NCI-H2107 (cell line): ENCODE data around the gene SCARF1.

Source experiments
- DNase-seq: peaks from one replicate; lab custom pipeline; 2025; lab: John Stamatoyannopoulos, UW

The SCARF1 gene

DNA sequence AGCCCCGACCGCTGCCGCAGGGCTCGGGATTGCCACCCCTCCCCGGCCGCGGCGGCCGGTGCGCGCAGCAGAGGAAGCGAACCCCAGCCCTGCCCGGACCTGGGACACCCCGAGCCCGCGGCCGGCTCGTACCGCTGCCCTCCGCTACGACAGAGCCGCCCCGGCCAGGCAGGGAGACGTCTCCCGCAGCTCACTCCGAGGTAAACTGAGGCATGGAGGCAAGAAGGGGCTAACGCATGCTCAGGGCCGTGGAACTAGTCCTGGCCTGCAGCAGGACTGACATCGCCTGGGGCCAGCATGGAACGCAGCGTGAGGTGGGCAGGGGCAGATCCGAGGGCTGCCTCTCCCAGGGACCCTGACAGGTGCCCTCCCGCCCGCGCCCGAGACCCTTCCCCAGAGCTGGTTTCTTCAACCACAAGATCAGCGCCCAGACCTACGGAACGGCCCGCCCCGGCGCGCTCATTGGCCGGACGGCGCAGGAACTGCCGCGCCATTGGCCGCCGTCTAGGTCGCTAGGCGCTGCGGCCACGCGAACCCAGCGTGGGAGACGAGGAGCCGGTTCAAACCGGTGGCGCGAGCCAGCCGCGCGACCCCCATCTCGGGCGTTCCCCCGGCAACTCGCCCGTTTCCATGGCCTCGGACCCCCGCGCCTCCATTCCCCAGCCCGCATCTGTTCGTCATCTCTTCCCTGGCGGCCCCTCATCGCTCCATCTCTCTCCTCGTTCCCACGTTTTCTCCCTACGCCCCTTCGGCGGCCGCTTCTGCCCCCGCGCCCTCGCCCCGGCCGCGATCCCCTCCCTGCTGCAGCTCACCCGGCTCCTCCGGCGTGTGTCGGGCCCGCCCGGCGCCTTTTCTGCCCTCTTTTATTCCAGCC is 17.3 kb downstream of the SCARF1 start, which contains the start of gene SLC43A2:
TSS of gene SLC43A2 (minus strand) at position 853 of the 874 bp plus-strand sequence. CDS start 960 bp downstream, outside the sequence.
- DNase-seq: peak; percentile 28

DNA sequence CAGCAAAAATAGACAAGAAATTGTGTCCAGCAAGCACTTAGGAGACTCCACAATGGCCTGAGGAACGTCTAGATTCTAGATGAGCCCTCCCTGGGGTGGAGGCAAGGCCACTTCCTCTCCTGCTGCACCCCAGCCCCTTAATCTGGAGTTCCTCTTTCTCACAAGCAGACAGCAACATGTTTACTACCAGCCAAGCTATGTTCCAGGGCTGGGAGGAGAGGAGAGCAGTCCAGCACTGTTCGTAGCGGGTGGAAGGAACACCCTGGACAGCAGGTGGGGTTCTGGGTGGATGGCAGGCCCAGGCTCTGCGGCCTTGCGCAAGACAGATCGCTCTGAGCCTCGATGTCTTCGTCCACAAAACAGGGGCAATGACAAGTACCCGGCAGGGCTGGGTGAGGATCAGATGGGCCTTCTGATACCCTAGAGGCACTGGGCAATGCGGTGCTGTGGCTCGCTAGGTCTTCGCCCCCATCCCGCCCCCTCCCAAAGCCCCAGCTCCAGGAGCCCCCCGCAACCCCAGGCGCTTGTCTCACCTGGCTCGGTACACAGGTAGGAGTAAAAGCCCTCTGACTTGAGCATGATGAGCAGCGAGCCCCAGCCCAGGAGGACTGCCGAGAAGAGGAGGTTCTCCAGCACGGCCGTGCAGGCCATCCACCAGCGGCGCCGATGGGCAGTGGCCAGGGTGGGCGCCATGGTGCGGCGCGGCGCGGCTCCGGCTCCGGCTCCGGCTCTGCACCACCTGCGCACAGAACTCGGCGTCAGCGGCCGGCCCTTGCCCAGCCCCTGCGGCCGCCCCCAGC is 18.1 kb downstream of the SCARF1 start:
- no peak for DNase-seq

DNA sequence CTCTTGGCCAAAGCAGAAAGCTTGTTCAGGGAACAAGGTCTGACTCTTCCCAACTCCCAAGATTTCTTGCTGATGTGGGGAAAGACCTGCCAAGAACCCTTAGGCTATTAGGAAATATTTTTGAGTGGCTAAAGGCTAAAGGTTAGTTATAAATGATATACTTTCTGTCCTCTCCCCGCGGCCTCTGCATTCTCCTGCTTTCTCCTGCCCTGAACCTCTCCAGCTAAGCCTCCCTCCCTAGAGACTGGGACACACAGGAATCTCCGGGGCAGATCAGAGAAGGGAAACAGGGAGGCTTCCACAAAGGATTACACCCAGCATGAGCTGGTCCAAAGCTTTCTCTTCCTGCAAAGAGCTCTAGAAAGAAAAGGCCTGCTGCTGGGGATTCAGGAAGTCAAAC is 19.2 kb downstream of the SCARF1 start:
- DNase-seq: no peak

DNA sequence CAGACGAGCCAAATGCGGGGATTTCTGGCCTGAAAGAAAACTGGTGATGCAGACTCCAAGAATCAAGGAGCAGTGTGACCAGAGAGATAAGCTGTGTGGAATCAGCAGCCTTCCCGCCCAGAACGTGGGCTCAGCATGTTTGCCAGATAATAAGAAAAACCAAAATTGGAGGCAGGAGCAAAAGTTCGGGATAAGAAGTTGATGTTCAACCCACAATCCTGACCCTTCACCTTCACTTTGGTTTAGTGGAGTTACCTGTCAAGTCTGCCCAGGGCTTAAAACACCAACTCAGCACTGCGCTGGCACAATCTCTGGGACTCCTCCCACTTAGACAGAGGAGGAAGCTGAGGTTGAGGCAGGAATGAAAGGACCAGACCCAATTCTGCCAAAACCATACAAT is 20.0 kb downstream of the SCARF1 start:
- no peak for DNase-seq

DNA sequence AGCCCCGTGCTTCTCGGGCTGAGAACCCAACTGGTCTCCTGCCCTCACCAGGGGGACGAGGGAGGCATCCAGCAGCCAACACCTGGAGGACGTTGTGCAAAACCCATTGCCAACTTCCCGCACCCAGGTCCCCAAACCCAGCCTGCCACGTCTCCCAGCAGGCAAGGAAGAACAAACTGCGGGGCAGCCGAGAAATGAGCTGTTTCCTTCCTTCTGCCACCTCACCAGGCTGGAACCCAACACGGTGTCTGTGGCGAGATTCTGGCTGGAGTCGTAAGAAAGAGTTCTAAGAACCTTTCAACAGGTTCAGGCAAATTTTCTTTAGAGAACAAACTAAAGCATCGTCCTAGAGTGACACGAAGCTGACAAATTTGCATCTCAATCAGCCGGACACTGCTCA is 20.5 kb downstream of the SCARF1 start:
- DNase-seq: no peak

DNA sequence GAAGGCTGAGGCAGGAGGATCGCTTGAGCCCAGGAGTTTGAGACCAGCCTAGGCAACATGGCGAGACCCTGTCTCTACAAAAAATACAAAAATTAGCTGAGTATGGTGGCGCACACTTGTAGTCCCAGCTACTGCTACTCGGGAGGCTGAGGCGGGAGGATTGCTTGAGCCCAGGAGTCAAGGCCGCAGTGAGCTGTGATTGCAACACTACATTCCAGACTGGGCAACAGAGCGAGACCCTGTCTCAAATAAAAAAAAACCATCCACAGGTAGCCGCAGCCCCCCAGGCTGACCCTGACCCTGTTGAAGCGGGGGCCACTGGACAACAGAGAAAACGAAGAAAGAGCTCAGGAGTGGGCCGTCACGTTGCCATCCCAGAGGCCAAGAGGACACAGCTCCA is 20.9 kb downstream of the SCARF1 start:
- no peak for DNase-seq

DNA sequence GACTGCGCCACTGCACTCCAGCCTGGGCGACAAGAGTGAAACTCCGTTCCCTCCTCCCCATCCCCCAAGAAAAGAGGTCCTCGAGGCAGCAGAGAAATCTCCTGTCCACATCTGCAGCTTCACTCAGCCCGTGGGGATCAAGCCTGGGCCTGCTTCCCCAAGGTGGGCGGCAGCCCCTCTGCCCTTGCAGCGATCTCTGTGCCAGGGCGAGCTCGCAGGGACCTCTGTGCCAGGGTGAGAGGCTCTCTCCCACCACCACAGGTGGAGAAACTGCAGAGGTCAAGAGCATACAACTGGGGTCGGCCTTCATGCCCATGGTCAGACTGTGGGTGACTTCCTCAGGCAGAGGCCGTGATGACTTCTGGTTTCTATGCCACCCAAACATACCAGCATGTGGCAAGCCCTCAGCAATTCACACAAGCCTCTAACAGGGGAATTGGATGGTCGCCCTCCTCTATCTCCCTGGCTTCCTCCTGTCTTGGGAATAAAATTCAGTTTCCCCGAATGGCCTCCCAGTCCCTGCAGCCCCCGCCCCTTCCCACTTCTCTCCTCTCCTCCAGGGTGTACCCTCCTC is 22.4 kb downstream of the SCARF1 start:
- no peak for DNase-seq

DNA sequence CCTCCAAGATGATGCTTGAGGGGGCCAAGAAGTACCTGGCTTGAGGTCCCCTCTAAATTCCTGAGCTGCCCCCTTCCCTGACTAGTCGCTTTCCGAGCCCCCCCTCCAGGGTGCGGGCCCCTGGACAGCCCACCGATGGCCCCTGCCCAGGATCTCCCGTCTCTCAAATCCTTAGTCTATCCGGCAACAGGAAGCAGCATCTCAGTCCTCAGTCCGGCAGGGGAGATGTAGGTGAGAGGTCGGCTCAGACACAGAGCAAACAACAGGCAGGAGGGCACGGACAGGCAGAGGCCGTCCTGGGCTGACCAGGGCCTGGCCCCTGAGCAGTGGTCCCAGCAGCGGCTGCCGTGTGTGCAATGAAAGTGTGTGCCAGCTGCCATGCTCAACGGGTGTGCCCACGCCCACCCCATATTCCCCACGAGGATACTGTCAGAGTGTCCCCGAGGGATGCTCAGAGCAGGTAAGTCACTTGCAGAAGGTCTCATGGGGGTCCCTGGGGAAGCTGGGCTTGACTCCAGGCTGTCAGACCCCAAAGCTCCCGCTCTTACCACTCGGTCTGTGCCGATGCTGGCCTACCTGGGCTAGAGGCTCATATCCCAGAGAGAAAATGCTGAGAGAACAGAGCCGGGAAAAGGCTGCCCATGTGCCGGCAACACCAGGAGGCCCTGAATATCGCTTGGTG is 24.1 kb downstream of the SCARF1 start:
- DNase-seq: no peak

DNA sequence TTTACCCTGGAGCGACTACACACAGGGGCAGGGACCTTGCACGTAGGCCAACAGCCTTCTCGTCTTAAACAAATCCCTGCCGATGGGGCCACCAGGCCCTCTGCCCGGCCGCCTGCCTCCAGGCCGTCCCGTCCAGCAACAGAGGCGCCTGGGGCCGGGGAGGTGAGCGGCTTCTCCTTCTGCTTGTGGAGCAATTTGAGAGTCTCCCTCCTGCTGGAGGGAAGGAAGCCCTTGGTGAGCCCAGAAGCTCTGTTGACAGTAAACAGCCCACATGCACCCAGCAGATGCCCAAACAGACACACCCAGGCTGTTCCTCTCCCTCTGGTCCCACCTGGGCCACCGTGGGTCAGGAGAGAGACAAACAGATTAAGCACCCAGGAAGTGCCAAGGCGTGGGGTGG is 25.0 kb downstream of the SCARF1 start:
- DNase-seq: no peak

DNA sequence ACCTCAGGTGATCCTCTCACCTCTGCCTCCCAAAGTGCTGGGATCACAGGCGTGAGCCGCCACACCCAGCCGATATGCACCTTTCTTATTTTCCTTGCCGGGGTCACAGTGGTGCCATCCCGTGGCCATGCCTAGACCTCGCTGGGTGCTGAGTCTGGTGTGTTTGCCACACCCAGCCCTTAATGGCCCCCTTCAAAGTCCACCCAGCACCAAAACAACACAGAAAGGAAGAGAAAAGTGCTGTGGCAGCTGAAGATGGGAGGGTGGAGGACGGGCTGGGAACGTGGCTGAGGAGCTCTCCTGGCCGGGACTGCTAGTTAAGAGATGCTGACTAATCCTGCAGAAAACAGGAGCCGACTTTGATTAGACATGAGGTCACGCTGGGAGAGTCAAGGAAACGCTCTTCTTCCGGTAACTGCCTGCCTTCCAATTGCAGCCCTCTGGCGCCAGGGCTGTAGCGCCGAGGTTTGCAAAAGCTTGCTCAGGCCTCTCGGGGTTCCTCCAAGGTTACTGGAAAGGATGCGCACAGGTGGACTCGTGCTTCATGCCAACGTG is 27.8 kb downstream of the SCARF1 start:
- no peak for DNase-seq

DNA sequence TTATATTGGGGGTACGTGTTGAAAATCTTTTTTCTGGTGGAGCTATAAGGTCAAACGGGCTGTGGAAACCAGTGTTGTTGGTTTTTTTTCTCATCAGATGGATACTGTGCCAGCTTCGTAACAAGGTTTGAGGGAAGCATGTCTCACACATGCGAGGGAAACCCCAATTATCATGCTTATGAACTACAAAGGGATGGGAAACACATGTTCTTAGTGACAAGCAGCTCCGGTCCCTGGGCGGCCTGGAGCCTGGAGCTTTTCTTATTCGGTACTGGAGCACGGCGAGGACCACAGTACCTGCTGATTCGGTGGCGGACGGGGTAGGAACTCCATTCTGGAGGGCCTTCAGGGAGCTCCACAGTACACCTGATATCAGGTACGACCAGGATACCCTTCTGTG is 29.4 kb downstream of the SCARF1 start:
- no peak for DNase-seq

DNA sequence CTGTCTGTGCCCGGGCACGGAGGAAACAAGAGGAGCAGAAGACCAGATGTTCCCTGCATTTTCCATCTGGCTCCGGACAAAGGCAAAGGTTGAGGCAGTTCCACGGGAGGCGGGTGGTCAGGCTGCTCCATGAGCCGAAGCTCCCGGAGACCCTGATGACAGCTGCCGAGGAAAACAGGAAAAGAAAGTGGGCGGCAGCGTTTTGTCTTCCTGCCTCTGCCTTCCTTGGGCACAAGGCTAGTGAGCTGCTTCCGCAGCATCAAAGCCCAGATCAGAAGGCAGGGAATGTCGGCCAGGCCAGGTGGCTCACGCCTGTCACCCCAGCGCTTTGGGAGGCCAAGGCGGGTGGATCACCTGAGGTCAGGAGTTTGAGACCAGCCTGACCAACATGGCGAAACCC is 33.1 kb downstream of the SCARF1 start:
- DNase-seq: no peak

DNA sequence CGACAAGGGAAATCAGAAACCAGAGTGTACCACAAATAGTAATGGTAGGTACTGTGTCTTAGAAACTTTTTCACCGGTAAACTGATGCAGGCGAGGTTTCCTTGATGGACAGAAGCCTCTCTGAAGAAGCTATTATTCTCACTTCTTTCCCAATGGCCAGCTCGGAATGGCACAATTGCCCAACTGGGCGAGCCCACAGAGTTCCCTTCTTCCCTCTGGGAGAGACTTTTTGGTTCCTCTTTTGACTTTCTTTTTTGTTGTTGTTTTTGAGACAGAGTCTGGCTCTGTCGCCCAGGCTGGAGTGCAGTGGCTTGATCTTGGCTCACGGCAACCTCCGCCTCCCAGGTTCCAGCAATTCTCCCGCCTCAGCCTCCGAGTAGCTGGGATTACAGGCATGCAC is 33.8 kb downstream of the SCARF1 start:
- DNase-seq: no peak

DNA sequence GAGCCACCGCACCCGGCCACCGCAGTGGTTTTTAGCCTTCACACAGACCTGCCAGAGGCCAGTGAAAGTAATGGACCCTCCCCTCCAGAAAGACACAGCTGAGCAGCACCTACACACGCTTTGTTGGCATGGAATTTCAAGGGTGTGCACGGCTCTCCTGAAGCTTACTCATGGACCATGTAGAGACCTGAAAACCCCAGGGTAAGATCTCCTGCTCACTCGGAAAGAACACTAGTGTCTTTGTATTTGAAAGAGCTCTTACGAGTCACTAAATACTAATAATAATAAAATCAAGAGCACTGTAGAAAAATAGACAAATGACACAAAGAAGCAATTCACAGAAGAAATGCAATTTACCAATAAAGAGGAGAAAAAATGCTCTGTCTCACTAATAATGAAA is 36.9 kb downstream of the SCARF1 start:
- no peak for DNase-seq

DNA sequence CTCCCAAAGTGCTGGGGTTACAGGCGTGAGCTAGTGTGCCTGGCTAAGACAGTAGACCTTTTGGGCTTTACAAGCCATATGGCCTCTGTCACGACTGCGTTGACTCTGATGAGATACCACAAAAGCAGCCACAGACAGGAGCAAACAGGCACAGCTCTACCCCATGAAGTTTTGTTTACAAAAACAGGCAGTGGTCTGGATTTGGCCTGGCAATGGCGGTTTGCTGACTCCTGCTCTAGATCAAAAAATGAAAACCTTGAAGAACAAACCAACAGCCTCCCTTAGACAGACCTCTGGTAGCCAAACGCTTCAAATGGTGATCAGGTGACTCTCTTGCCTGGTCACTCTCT is 37.6 kb downstream of the SCARF1 start:
- DNase-seq: no peak

DNA sequence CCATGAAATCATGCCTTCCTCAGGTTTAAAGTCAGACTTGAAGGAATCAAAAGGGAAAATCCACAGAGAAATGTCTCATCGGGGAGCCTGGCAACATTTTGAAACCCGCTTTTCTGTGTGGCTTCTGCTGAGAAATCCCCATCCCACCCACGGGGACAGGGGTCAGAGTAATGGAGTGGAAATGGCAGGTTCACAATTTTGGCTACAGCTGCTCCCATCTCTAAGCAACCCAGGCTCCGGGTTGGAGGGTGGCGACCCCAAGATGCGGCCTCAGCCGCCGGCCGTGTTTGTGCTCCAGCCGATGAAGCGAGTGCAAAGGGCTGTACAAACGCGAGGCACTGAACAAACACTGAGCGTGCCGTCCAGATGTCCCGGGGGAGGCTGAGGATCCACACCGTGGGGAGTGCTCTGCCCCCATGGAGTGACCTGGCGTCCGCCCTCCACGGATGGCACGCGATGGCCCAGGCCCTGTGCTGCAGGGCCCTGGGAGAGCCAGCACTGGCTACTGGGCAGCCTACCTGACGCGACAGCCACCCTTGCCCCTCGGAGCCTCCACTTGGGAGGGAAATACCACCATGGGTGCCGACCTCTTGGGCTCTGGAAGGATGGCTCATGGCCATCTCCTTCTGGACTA is 39.1 kb downstream of the SCARF1 start:
- DNase-seq: no peak

DNA sequence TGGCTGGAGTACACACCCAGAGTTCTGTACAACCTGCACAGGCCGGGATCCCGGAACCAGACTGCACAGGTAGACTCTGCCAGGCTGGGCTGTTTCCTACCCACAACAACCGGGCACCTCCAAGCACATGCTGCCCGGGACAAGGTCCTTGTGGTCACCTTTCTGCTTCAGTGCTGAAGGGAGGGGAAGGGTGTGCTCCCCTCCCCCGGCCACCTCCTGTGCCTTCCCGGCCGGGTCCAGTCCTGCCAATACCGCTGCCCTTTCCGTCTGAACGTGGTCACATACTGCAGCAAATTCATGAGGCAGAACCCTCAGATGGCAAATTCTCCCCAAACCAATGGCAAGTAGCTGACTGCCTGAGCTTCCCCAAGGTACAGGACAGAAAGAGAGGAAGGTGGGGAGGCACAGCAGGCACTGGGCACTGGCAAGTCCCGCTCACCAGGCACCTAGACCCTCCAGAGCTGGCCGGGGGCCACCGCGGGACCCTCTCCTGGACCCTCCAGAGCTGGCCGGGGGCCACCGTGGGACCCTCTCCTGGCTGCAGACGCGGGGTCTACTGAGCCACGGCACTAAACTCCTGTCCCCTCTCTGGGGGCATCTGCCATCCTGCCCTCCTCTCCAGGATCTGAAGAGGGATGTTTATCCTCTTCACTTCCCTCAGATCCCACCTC is 39.7 kb downstream of the SCARF1 start:
- DNase-seq: no peak

DNA sequence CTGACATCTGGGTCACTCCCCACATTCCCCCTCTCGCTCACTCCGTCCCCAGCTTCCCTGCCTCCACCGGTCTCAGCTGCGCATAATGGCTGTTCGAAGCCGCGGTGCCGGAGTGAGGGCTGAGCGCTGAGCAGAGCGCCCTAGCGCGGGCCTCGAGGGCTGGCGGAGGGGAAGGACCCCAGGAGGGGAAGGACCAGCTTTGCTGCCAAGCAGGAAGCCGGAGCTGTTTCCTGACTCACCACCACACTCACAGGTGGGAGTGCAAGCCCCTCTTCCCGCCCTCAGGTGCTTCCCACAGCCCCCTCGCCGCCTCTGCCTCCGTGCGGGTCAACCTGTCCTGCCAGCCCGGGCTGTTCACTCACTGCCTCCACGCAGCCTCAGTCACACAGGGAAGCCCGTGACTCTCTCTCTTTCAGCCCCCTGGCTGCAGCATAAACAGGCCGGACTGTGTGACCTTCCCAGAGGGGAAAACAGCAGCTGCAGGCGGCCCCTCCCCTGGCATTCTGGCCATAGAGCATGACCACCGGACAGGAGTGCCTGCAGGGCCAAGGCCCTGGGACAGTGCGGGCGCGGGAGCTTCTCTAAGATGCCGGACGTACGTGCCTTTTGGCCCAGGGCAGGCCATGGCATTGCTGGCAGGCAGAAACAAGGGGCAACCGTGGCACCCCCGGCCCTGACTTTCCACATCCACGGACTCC is 40.6 kb downstream of the SCARF1 start:
- DNase-seq: no peak

DNA sequence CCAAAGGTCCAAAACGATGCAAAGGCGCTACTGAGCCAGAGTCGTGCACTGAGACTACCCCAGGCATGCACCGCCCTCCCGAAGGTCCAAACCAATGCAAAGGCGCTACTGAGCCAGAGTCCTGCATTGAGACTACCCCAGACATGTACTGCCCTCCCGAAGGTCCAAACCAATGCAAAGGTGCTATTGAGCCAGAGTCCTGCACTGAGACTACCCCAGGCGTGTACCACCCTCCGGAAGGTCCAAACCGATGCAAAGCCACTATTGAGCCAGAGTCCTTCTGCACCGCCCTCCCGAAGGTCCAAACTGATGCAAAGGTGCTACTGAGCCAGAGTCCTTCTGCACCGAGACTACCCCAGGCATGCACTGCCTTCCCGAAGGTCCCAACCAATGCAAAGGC is 44.0 kb downstream of the SCARF1 start:
- DNase-seq: no peak

DNA sequence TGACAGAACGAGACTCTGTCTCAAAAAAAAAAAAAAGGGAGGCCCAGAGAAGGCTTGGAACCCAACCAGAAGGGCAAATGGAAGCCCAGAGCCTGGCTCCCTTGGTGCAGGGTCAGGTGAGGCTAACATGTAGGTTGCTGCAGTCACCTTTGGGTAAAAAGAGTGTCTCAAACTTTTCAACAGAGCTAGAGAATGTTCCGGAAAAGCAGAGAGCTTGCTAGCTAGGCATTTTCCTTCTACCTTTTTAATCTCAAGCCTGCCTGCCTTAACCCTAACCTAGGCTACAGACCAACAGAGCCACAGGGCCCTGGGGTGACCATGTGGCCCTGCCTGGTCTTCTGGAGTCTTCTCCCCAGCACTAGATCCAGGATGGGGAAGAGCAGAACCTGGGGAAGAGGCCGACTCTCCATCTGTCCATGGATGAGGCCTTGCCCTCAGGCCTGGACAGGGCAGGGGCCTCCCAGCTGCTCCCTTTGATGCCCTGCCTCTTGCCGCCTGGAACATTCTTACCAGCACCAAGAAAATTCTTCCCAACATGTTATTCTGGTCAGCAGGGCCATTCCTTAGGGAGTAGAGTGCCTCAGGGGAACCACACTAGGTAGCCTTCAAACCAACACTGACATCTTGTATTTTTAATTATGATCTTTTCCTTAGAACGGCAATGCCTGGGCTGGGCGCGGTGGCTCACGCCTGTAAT is 47.0 kb downstream of the SCARF1 start:
- DNase-seq: no peak
